ENCODE measurements around the gene MAGED4B.
"Not testable (repeated sequence)": the region's sequence is repeated elsewhere in the genome, so short reads cannot be mapped to it uniquely, and the experiment has no call there.

MAGED4B gene, protein sequence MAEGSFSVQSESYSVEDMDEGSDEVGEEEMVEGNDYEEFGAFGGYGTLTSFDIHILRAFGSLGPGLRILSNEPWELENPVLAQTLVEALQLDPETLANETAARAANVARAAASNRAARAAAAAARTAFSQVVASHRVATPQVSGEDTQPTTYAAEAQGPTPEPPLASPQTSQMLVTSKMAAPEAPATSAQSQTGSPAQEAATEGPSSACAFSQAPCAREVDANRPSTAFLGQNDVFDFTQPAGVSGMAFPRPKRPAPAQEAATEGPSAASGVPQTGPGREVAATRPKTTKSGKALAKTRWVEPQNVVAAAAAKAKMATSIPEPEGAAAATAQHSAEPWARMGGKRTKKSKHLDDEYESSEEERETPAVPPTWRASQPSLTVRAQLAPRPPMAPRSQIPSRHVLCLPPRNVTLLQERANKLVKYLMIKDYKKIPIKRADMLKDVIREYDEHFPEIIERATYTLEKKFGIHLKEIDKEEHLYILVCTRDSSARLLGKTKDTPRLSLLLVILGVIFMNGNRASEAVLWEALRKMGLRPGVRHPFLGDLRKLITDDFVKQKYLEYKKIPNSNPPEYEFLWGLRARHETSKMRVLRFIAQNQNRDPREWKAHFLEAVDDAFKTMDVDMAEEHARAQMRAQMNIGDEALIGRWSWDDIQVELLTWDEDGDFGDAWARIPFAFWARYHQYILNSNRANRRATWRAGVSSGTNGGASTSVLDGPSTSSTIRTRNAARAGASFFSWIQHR

DNA sequence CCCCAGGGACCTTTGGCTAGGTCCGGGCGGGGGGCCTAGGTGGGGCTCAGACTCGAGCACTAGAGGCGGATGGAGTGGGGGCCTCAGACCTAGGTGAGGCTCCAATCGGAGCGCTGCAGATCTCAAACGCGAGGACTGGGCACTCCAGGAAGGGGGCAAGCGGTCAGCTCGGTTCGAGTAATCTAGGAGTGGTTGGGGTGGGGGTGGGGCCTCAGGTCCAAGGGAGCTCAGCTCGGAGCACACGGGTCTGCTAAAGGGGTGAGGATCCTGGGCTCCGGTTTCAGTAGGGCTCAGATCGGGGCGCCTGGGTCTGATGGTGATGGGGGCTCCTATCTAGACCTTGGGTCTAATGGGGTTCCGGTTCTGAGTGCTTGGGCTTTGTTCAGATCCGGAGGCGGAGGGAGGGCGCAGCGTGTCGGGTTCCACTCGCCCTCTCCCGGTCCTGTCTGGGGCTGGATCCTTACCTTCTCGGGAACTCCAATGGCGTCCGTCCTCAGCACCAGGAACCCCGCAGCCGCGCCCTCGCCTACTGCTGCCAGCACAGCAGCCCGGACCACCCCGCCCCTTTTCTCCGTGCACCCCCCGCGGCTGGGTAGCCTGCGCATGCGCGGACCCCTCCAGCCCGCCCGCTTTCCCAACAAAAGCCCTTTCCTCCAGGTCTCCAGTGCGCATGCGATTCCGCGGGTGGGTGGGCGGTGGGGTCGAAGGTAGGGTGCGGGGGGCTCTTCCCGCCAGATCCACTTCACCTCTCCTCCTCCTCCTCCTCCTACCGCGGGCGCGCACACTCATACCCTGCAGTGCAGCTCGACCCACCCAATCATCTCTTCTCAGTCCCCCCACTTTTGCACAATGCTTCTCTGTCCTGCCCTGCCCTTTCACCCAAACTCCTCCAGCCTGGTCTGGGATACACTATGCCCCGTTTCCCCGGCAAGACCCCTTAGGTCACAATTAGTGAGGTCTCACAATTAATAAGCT lies at the start of gene MAGED4B:
Gene MAGED4B, minus strand, starts transcription at position 518 of the 975 bp plus-strand sequence. CDS start 1,011 bp downstream, outside the sequence.
- DNase-seq, result not testable (repeated sequence)

DNA sequence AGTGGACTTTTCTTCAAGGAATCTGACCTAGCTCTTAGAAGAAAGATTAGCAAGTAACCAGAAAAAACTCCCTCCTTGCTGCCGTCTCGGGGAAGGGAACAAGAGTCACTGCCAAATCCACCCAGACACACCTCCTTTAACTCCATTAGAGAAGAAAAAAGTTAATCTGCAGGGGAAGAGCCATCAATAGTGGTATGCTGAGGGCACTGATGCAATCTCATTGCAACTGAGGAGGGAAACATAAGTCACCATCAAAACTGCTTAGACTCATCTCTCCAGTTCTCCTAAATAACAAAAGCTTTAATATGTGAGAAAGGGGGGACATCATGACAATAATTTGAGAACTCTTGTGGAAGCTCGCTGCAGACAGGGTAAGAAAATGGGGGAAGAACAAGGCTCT lies 49.3 kb upstream of the MAGED4B start:
- DNase-seq, result no peak

DNA sequence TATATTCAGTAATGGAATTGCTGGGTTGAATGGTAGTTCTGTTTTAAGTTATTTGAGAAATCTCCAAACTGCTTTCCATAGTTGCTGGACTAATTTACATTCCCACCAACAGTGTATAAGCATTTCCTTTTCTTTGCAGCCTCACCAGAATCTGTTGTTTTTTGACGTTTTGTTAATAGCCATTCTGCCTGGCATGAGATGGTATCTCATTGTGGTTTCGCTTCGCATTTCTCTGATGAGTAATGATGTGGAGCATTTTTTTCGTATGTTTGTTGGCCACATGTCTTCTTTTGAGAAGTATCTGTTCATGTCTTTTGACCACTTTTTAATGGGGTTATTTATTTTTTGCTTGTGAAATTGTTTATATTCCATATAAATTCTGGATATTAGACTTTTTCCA lies 13.6 kb upstream of the MAGED4B start:
- DNase-seq, result no peak

DNA sequence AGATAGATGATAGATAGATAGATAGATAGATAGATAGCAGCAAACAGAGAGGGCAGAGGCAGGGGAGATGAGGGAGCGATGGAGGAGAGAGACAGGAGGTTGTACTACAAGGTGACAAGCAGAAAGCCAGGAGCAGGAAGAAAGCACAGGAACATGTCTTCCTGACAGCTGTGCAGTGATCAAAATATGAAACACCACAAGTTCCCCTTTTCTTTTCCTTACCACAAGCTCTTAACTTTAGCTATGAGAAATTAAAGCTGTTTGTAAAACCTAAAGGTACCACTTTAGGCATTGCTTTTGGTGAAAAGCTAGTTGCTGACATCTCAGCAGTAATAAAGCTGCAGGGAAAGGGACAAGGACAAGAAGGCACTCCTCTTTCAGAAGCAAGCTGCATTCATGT lies 9.1 kb upstream of the MAGED4B start:
- no peak for DNase-seq

DNA sequence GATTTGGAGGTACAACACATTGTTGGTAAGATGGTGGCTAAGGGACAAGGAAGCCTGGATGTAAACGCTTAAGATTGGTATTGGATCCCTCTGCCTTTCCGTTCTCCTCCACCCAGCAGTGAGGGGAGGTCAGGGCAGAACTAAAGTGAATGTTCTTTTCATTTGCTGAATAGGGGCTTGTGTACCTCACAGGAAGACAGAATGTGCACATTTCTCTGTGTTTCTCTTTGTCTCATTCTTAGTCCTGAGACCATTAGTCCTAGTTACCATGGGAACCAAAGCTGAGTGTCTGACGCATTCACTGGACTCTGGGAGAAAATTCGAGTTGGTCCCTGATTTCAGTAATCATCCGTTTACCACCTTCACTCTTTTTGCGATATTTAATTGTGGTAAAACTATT lies 26.7 kb downstream of the MAGED4B start:
- not testable (repeated sequence) for DNase-seq

DNA sequence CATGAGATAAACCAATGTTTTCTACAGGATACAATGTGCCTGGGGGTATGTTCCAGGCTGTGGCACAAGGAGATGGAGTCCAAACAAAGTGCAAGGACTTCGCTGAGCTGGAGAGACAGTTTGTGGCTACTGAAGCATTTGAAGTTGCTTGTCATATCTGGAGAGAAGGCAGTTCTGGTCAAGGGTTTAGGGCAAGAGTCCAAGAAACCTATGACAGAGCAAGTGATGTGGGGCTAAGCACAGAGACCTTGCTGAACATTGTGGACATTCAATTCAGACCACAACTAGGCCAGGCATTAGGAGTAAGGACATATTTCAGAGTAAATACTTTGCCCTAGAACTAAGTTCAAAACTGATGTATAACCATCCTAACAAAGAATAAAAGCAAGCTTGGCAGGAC lies 34.8 kb downstream of the MAGED4B start:
- no peak for DNase-seq

DNA sequence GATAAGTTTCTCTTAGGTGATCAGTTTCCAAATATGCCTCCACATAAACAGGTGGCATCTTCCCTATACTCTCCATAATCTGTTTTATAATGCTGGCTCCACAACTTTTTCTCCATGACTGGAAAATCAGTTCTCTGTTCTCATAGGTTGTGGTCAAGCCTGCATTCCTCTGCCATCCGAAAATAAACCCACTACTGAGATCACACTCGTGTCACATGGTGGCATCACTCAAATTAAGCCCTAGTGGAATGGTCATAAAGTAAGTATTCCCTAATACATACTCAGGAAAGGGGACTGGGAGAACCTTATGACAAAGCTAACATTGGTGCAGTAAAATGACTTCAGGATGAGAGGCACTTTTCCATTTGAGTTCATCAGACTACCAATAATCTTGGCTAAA lies 37.6 kb downstream of the MAGED4B start:
- DNase-seq, result no peak

DNA sequence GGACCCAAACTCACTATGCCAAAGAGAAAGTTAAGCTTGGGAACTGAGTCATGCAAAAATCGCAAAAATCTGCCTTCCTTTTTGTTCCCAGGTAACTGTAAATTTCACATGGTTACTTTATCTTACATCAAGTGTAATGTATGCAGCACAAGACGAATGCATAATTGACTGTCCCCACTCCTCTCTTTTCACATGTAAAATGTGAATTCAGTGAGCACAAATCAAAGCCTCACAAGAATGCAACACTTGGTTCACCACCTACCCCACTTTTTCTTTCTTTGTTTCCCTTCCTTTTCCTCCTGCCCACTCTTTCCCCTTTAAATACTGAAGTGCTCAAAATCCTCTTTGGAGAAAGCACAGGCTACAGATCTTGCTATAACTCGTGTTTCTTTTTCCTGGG lies 53.2 kb downstream of the MAGED4B start:
- DNase-seq, result no peak

Measured in DMS 273 treated with DMSO at 0.1 percent for 48 hours (cell line).